Measurements from ENCODE around the gene GTF2I. TPM values are rescaled to one million over a fixed set of nuclear protein-coding genes. Genes with fewer than 3 reads are reported as not detected.
A peak's percentile ranks its signal among the peaks of the same experiment; 100 is the strongest.

GTF2I gene
- total RNA-seq, 1 experiment from 2014 or later: 357 TPM

DNA sequence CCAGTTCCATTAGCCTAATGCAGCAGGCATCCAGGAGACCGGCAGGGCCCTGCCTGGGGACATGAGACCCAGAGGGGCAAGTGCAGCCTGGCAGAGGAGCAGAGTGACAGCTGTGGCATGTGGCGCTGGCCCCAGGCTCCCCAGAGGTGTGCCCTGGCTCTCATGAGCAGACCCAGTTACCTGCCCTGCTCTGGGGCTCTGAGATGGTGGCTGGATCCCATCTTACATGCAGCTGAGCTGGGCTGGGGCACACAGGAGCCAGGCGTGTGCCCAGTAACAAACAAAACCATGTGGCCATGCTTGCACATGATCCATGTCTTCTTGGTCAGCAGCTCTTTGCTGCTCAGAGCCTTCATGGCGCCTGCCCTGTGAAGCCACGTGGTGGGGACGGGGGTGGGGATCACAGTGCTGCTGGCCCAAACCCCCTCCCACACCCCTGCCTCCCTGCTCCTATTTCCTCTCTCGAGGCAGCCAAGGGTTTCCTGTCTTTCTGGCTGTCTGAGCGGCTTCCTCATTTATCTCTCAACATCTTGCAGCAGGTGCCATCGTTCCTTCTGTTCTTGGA lies 40.3 kb upstream of the GTF2I start:
- H3K79me1 ChIP-seq (ENCODE audit: insufficient read depth, low read depth, low read length, poor library complexity, severe bottlenecking): no peaks in the 10 kb centered on the region
- no peaks in the 10 kb centered on the region for H4K20me1 ChIP-seq (ENCODE audit: control insufficient read depth, insufficient read depth, insufficient read length)
- Mint-ChIP-seq H3K4me1 (peaks cover 18 to 25% of the 10 kb centered on the region in 2 experiments), H3K27ac (peak overlapping the region; percentile 56 to 76 (median 72); a peak in 4 of 7 replicates), H3K9me3 (no peaks in the 10 kb centered on the region), H3K4me3 (no peak overlapping the region), H3K27me3 (ENCODE audit: low read depth) (no peaks in the 10 kb centered on the region; the same call in 1 of the 2 replicates), H3K36me3 (ENCODE audit: insufficient read depth in 1 of 3, low read depth in 3 of 3) (no peaks in the 10 kb centered on the region; a peak in 1 of 7 replicates)
- H3K4me2 ChIP-seq (ENCODE audit: insufficient read depth, insufficient read length, low read length): no peak overlapping the region
- no peaks in the 10 kb centered on the region for H3K27me3 ChIP-seq (ENCODE audit: insufficient read depth, low read length)
- no peak overlapping the region for H2BK20ac ChIP-seq (ENCODE audit: low read depth, low read length, poor library complexity, severe bottlenecking)
- no peak overlapping the region for H4K91ac ChIP-seq (ENCODE audit: insufficient read length, low read depth, low read length)
- DNase-seq: peak; percentile 70
- no peaks in the 10 kb centered on the region for H3K79me2 ChIP-seq (ENCODE audit: insufficient read depth, low read length)
- no peak overlapping the region for H3K23ac ChIP-seq (ENCODE audit: insufficient read length, low read depth, low read length)
- H3K56ac ChIP-seq (ENCODE audit: insufficient read length, low read depth, low read length): no peak overlapping the region
- no peaks in the 10 kb centered on the region for H3K9me3 ChIP-seq (ENCODE audit: control insufficient read depth, low read depth, low read length)
- peak overlapping the region; percentile 49 for H3K18ac ChIP-seq (ENCODE audit: insufficient read length, low read depth, low read length)
- peaks cover 2% of the 10 kb centered on the region; the same call in 1 of the 2 replicates for H3K4me1 ChIP-seq (ENCODE audit: insufficient read depth, low read length)
- H2BK12ac ChIP-seq (ENCODE audit: insufficient read length, low read depth, low read length): no peak overlapping the region
- H3K27ac ChIP-seq (ENCODE audit: insufficient read length, low read depth, low read length): no peak overlapping the region
- H3K14ac ChIP-seq (ENCODE audit: insufficient read depth, low read length): peak overlapping the region; percentile 25
- no CpG with 5 or more reads among the region's 9 CpGs for WGBS (ENCODE audit: extremely low coverage, insufficient read length, low lambda C conversion rate)
- peak overlapping the region; percentile 0 for H4K5ac ChIP-seq (ENCODE audit: insufficient read length, low read depth, low read length)
- H3K23me2 ChIP-seq (ENCODE audit: insufficient read length, low read depth, low read length, poor library complexity, severe bottlenecking): no peaks in the 10 kb centered on the region
- TF ChIP-seq, protein P1, sequence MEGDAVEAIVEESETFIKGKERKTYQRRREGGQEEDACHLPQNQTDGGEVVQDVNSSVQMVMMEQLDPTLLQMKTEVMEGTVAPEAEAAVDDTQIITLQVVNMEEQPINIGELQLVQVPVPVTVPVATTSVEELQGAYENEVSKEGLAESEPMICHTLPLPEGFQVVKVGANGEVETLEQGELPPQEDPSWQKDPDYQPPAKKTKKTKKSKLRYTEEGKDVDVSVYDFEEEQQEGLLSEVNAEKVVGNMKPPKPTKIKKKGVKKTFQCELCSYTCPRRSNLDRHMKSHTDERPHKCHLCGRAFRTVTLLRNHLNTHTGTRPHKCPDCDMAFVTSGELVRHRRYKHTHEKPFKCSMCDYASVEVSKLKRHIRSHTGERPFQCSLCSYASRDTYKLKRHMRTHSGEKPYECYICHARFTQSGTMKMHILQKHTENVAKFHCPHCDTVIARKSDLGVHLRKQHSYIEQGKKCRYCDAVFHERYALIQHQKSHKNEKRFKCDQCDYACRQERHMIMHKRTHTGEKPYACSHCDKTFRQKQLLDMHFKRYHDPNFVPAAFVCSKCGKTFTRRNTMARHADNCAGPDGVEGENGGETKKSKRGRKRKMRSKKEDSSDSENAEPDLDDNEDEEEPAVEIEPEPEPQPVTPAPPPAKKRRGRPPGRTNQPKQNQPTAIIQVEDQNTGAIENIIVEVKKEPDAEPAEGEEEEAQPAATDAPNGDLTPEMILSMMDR (conservative IDR thresholded peaks at IDR 0.05): no peak
- H2BK15ac ChIP-seq (ENCODE audit: low read depth, low read length): no peak overlapping the region
- H2BK120ac ChIP-seq (ENCODE audit: low read depth, low read length, poor library complexity, severe bottlenecking): no peak overlapping the region
- H2BK5ac ChIP-seq (ENCODE audit: insufficient read length, low read length): no peak overlapping the region
- H2AK5ac ChIP-seq (ENCODE audit: insufficient read length, low read length): no peak overlapping the region
- H2AFZ ChIP-seq (ENCODE audit: low read length): no peak overlapping the region
- no peak overlapping the region for H3T11ph ChIP-seq (ENCODE audit: low read length)
- H3K4ac ChIP-seq (ENCODE audit: low read depth, low read length): no peak overlapping the region
- no peak overlapping the region for H4K8ac ChIP-seq (replicated peaks; ENCODE audit: insufficient read length, low read depth, low read length)
- H3K9ac ChIP-seq (ENCODE audit: extremely low read depth, insufficient read length, low read length): no peak overlapping the region

Data from H9 (cell line).